ENCODE data around the gene JSRP1. TPM values are rescaled to one million over a fixed set of nuclear protein-coding genes. Genes with fewer than 3 reads are reported as not detected.

The JSRP1 gene
- total RNA-seq (not detected in 2 replicates), polyA plus RNA-seq (not detected in 2 replicates), polyA minus RNA-seq (ENCODE audit: low replicate concordance) (not detected in 2 replicates)
- 0.64 and 0.88 TPM in 2 replicates for polyA plus RNA-seq (2012)

DNA sequence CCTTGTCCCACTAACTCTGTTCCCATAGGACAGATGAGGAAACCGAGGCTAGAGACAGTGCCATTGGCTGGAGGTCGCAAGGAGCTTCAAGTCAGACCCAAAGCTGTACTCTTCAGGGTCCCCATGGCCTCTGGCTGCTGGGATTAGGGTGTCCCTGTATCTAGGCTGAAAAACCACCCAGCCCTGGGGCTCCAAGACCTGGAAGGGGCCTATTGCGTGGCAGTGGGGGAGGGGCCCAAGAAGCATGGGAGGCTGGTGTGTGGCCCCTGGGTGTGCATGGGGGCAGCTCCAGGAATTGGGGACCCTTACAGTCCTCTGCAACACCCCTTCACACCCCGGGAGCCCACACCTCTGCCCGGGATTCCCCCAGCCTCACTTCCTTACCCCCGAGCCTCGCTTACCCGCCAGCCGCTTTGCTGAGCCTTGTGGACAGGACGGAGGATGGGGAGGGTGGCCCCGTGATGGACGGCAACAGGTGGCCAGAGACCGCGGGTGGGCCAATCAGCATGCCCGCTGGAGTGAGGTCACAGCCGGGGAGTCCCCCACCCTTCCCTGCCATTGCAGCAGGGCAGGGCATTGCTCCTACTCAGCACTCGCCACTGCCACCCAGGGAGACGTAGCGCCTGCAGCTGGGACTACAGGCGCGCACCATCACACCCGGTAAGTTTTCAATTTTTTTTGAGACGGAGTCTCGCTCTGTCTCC lies at the start of gene JSRP1:
Gene JSRP1 (minus strand): TSS at position 436 of the 704 bp plus-strand sequence. CDS start 1,103 bp downstream, outside the sequence.
- Histone ChIP-seq H4K20me1 (ENCODE audit: control insufficient read depth, extremely low read depth, insufficient read depth, low read length) (no peaks in the 10 kb centered on the region), H3K79me2 (ENCODE audit: control insufficient read depth, insufficient read depth, low read length) (no peaks in the 10 kb centered on the region), H3K27me3 (ENCODE audit: control insufficient read depth, insufficient read depth, low read length) (peaks cover 26% of the 10 kb centered on the region), H3K9ac (ENCODE audit: insufficient read depth, low read length) (no peak within 1 kb of the TSS), H3K9me3 (ENCODE audit: control insufficient read depth, insufficient read depth, low read depth, low read length) (no peaks in the 10 kb centered on the region), H3K4me2 (ENCODE audit: extremely low read depth, insufficient read depth, low read length) (no peak within 1 kb of the TSS), H3K4me1 (ENCODE audit: control insufficient read depth, extremely low read depth, insufficient read depth, low read length) (peaks cover 3% of the 10 kb centered on the region), H3K4me3 (replicated peaks in 1 of 4; ENCODE audit: control extremely low read depth in 1 of 4, insufficient read depth in 1 of 4, low read depth in 3 of 4, low read length in 4 of 4) (no peak within 1 kb of the TSS), H3K36me3 (ENCODE audit: control insufficient read depth, insufficient read depth, low read length) (no peaks in the 10 kb centered on the region), H3K27ac (ENCODE audit: insufficient read depth, low read length) (no peak within 1 kb of the TSS), H2AFZ (ENCODE audit: low read length) (no peak within 1 kb of the TSS)
- TF ChIP-seq EZH2 (IDR thresholded peaks at IDR 0.05; ENCODE audit: low read length, missing control alignments) (no peak), CTCF (conservative IDR thresholded peaks at IDR 0.05 in 1 of 2, IDR thresholded peaks at IDR 0.05 in 1 of 2; ENCODE audit: low read depth in 1 of 2, low read length in 2 of 2) (no peak)
- DNase-seq (ENCODE audit: low read depth in 2 of 2): no peak

DNA sequence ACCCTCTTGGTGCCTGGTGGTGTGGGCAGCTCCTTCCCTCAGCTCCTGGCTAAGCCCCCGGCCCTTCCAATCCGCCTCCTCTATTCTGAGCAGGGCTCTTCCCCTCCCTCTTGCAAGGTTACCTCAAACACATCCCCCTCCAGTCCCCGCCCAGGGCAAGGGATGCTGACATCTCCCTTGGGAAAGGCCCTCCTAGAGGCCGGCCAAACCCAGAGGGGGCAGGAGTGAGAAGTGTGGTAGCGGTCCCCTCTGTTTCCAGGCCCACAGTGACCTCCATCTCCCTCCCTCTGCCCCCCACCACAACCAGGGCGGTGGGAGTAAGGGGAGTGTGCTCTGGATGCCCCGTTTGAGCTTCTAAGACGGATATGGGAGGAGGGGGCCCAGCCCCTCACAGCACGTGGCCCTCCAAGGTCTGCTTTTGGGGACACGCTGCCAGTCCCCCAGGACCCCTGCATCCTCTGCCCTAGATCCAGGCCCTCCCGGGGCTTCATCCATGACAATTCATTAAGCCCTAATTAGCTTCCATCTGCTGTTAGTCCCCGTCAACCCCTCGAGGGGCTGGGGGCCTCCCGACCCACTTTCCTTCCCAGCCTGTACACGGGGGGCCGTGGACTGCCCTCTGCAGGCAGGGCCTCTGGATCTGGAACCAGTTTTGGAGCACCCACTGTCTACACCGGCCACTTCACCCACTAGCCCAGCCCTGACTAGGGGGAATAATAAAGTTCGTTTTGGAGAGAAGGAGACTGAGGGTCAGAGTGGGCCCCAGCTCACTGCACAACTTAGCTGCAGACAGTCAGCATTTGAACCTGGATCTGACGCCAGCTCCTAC lies 49.4 kb upstream of the JSRP1 start:
- Histone ChIP-seq H3K36me3 (ENCODE audit: control insufficient read depth, insufficient read depth, low read length) (no peaks in the 10 kb centered on the region), H3K79me2 (ENCODE audit: control insufficient read depth, insufficient read depth, low read length) (no peaks in the 10 kb centered on the region), H3K4me2 (ENCODE audit: extremely low read depth, insufficient read depth, low read length) (no peak overlapping the region), H2AFZ (ENCODE audit: low read length) (no peak overlapping the region), H3K27me3 (ENCODE audit: control insufficient read depth, insufficient read depth, low read length) (peaks cover 28% of the 10 kb centered on the region), H3K4me3 (replicated peaks in 1 of 4; ENCODE audit: control extremely low read depth in 1 of 4, insufficient read depth in 1 of 4, low read depth in 3 of 4, low read length in 4 of 4) (no peak overlapping the region), H3K9ac (ENCODE audit: insufficient read depth, low read length) (no peak overlapping the region), H3K9me3 (ENCODE audit: control insufficient read depth, insufficient read depth, low read depth, low read length) (no peaks in the 10 kb centered on the region), H3K4me1 (ENCODE audit: control insufficient read depth, extremely low read depth, insufficient read depth, low read length) (no peaks in the 10 kb centered on the region), H3K27ac (ENCODE audit: insufficient read depth, low read length) (no peak overlapping the region), H4K20me1 (ENCODE audit: control insufficient read depth, extremely low read depth, insufficient read depth, low read length) (no peaks in the 10 kb centered on the region)
- no peak for TF ChIP-seq CTCF (conservative IDR thresholded peaks at IDR 0.05 in 1 of 2, IDR thresholded peaks at IDR 0.05 in 1 of 2; ENCODE audit: low read depth in 1 of 2, low read length in 2 of 2)
- no peak for TF ChIP-seq EZH2 (IDR thresholded peaks at IDR 0.05; ENCODE audit: low read length, missing control alignments)
- no peak for DNase-seq (ENCODE audit: low read depth in 2 of 2)

GRCh38 chr19:2303211-2303798 lies 47.1 kb upstream of the JSRP1 start:
- Histone ChIP-seq H3K27me3 (ENCODE audit: control insufficient read depth, insufficient read depth, low read length) (peaks cover 26% of the 10 kb centered on the region), H3K4me2 (ENCODE audit: extremely low read depth, insufficient read depth, low read length) (no peak overlapping the region), H3K27ac (ENCODE audit: insufficient read depth, low read length) (no peak overlapping the region), H3K4me1 (ENCODE audit: control insufficient read depth, extremely low read depth, insufficient read depth, low read length) (no peaks in the 10 kb centered on the region), H3K9me3 (ENCODE audit: control insufficient read depth, insufficient read depth, low read depth, low read length) (no peaks in the 10 kb centered on the region), H3K9ac (ENCODE audit: insufficient read depth, low read length) (no peak overlapping the region), H4K20me1 (ENCODE audit: control insufficient read depth, extremely low read depth, insufficient read depth, low read length) (no peaks in the 10 kb centered on the region), H2AFZ (ENCODE audit: low read length) (no peak overlapping the region), H3K79me2 (ENCODE audit: control insufficient read depth, insufficient read depth, low read length) (no peaks in the 10 kb centered on the region), H3K4me3 (replicated peaks in 1 of 4; ENCODE audit: control extremely low read depth in 1 of 4, insufficient read depth in 1 of 4, low read depth in 3 of 4, low read length in 4 of 4) (no peak overlapping the region), H3K36me3 (ENCODE audit: control insufficient read depth, insufficient read depth, low read length) (no peaks in the 10 kb centered on the region)
- DNase-seq (ENCODE audit: low read depth in 2 of 2): no peak
- TF ChIP-seq EZH2 (IDR thresholded peaks at IDR 0.05; ENCODE audit: low read length, missing control alignments) (no peak), CTCF (conservative IDR thresholded peaks at IDR 0.05 in 1 of 2, IDR thresholded peaks at IDR 0.05 in 1 of 2; ENCODE audit: low read depth in 1 of 2, low read length in 2 of 2) (no peak)

Measured in fibroblast of lung (primary cell).